AG04449 (cell line): ENCODE results near the gene ATXN10.
A peak's percentile ranks its signal among the peaks of the same experiment; 100 is the strongest.

Source experiments
- CTCF ChIA-PET: fragments of 350-600 bp; formaldehyde crosslinking; extraction: SDS; loops from one replicate; lab custom pipeline; 2021; ENCODE audit warnings: antibody characterized with exemption; lab: Yijun Ruan, JAX
- POLR2A ChIA-PET: fragments of 400-600, 350-600 bp; formaldehyde crosslinking; extraction: SDS; loops from one replicate; lab custom pipeline; 2020; ENCODE audit warnings: antibody characterized with exemption, inconsistent platforms; lab: Yijun Ruan, JAX
- DNase-seq: peaks from one replicate; pipeline ENCODE4 v3.0.0-alpha.2; 2010; ENCODE audit warnings: low read depth, low spot score
- H3K4me3 ChIP-seq: 2 replicates; pipeline ENCODE4 v1.5.1; 2011; ENCODE audit warnings: low read depth, mild to moderate bottlenecking, control low read depth, low read length
- CTCF ChIP-seq: IDR thresholded peaks from one replicate; pipeline ENCODE4 v1.5.1; 2011; ENCODE audit warnings: mild to moderate bottlenecking, moderate library complexity, low read length, control low read depth, inconsistent platforms; ENCODE audit not compliant: insufficient read depth; ENCODE audit errors: missing control alignments

The ATXN10 gene

GRCh38 chr22:45640291-45640940, 31.2 kb upstream of the ATXN10 start:
- H3K4me3 ChIP-seq, result no peak overlapping the region
- ChIA-PET CTCF (interaction anchor here (1.2 to 3.2 kb wide), 2 partner anchors 63 to 223 kb away, joined by 5 to 13 read pairs; no protein-coding TSS in a partner anchor), POLR2A (no interaction called here)
- DNase-seq, result no peak
- TF ChIP-seq CTCF, result no peak

GRCh38 chr22:45640941-45641621, 30.6 kb upstream of the ATXN10 start:
- ChIA-PET CTCF (interaction anchor here (1.5 to 2.5 kb wide), 2 partner anchors 168 to 223 kb away, joined by 3 to 12 read pairs; no protein-coding TSS in a partner anchor), POLR2A (no interaction called here)
- DNase-seq, result no peak
- H3K4me3 ChIP-seq, result no peak overlapping the region
- no peak for TF ChIP-seq CTCF

GRCh38 chr22:45642986-45643385, 28.6 kb upstream of the ATXN10 start:
- ChIA-PET CTCF (interaction anchor here (1.2 to 2.5 kb wide), 4 partner anchors 65 to 222 kb away, joined by 3 to 12 read pairs (median 8); no protein-coding TSS in a partner anchor), POLR2A (no interaction called here)
- TF ChIP-seq CTCF, result no peak
- DNase-seq, result no peak
- no peak overlapping the region for H3K4me3 ChIP-seq

GRCh38 chr22:45644714-45645113, 26.9 kb upstream of the ATXN10 start:
- CTCF ChIA-PET, result interaction anchor here (0.7 to 2.9 kb wide), 45 partner anchors 9 to 341 kb away, joined by 3 to 44 read pairs (median 5); no protein-coding TSS in a partner anchor
- no peak for TF ChIP-seq CTCF
- no peak overlapping the region for H3K4me3 ChIP-seq
- POLR2A ChIA-PET, result no interaction called here
- no peak for DNase-seq

GRCh38 chr22:45645150-45645525, 26.5 kb upstream of the ATXN10 start:
- POLR2A ChIA-PET, result no interaction called here
- CTCF ChIA-PET, result interaction anchor here (0.6 to 2.9 kb wide), 48 partner anchors 9 to 343 kb away, joined by 3 to 44 read pairs (median 5); no protein-coding TSS in a partner anchor
- no peak for DNase-seq
- TF ChIP-seq CTCF, result no peak
- peak overlapping the region; percentile 43; the same call in 1 of the 2 replicates for H3K4me3 ChIP-seq
